ENCODE results near the gene NME9.

- TF ChIP-seq CTCF (IDR thresholded peaks at IDR 0.05; ENCODE audit: low read depth, low read length, missing input control) (no peak), JUND (IDR thresholded peaks at IDR 0.05) (no peak), FOXA1 (IDR thresholded peaks at IDR 0.05) (no peak)
These were observed 71.7 kb downstream of the NME9 start for GRCh38 chr3:138257986-138258385.

Data from liver (tissue), 3 donors.